ENCODE data around the gene RIT2. TPM values are rescaled to one million over a fixed set of nuclear protein-coding genes. Genes with fewer than 3 reads are reported as not detected.
"Not testable (repeated sequence)": the region's sequence is repeated elsewhere in the genome, so short reads cannot be mapped to it uniquely, and the experiment has no call there.

The RIT2 gene
- total RNA-seq, 4 donors from 2014 or later: not detected

- Histone ChIP-seq H3K9me3 (no peaks in the 10 kb centered on the region), H3K27ac (no peak overlapping the region), H3K36me3 (no peaks in the 10 kb centered on the region), H3K4me1 (no peaks in the 10 kb centered on the region), H3K27me3 (no peaks in the 10 kb centered on the region), H3K4me3 (no peak overlapping the region)
- TF ChIP-seq POLR2A (IDR thresholded peaks at IDR 0.05): no peak
- TF ChIP-seq, protein P1, sequence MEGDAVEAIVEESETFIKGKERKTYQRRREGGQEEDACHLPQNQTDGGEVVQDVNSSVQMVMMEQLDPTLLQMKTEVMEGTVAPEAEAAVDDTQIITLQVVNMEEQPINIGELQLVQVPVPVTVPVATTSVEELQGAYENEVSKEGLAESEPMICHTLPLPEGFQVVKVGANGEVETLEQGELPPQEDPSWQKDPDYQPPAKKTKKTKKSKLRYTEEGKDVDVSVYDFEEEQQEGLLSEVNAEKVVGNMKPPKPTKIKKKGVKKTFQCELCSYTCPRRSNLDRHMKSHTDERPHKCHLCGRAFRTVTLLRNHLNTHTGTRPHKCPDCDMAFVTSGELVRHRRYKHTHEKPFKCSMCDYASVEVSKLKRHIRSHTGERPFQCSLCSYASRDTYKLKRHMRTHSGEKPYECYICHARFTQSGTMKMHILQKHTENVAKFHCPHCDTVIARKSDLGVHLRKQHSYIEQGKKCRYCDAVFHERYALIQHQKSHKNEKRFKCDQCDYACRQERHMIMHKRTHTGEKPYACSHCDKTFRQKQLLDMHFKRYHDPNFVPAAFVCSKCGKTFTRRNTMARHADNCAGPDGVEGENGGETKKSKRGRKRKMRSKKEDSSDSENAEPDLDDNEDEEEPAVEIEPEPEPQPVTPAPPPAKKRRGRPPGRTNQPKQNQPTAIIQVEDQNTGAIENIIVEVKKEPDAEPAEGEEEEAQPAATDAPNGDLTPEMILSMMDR (IDR thresholded peaks at IDR 0.05): no peak
- no peak for TF ChIP-seq POLR2AphosphoS5 (IDR thresholded peaks at IDR 0.05)
- TF ChIP-seq EP300 (IDR thresholded peaks at IDR 0.05): no peak
- no peak for DNase-seq (ENCODE audit: low spot score in 2 of 2)
- WGBS: 70% methylated on average over 7 of the region's 7 CpGs
These were observed 371.9 kb downstream of the RIT2 start for GRCh38 chr18:42743373-42744138.

- Histone ChIP-seq H3K4me1 (no peaks in the 10 kb centered on the region), H3K36me3 (no peaks in the 10 kb centered on the region), H3K9me3 (no peaks in the 10 kb centered on the region), H3K27me3 (no peaks in the 10 kb centered on the region), H3K4me3 (no peak overlapping the region), H3K27ac (no peak overlapping the region)
- no peak for TF ChIP-seq POLR2AphosphoS5 (IDR thresholded peaks at IDR 0.05)
- TF ChIP-seq, protein P1 (IDR thresholded peaks at IDR 0.05): no peak
- TF ChIP-seq POLR2A (IDR thresholded peaks at IDR 0.05): no peak
- TF ChIP-seq EP300 (IDR thresholded peaks at IDR 0.05): no peak
- no peak for DNase-seq (ENCODE audit: low spot score in 2 of 2)
These were observed 372.5 kb downstream of the RIT2 start for GRCh38 chr18:42742969-42743368.

GRCh38 chr18:42742474-42742873 lies 373.0 kb downstream of the RIT2 start:
- Histone ChIP-seq H3K4me1 (no peaks in the 10 kb centered on the region), H3K27ac (no peak overlapping the region), H3K36me3 (no peaks in the 10 kb centered on the region), H3K27me3 (no peaks in the 10 kb centered on the region), H3K4me3 (no peak overlapping the region), H3K9me3 (no peaks in the 10 kb centered on the region)
- DNase-seq (ENCODE audit: low spot score in 2 of 2): no peak
- TF ChIP-seq EP300 (IDR thresholded peaks at IDR 0.05) (no peak), POLR2A (IDR thresholded peaks at IDR 0.05) (no peak)
- TF ChIP-seq, protein P1 (IDR thresholded peaks at IDR 0.05): no peak

DNA sequence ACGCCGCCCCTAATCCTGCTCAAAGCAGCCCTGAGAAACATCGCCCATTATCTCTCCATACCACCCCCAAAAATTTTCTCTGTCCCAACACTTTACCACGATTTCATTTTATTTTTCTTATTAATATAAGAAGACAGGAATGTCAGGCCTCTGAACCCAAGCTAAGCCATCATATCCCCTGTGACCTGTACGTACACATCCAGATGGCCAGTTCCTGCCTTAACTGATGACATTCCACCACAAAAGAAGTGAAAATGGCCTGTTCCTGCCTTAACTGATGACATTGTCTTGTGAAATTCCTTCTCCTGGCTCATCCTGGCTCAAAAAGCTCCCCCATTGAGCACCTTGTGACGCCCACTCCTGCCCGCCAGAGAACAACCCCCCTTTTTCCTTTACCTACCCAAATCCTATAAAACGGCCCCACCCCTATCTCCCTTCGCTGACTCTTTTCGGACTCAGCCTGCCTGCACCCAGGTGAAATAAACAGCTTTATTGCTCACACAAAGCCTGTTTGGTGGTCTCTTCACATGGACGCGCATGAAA lies 373.6 kb downstream of the RIT2 start:
- H3K36me3 ChIP-seq; H3K4me3 ChIP-seq; H3K4me1 ChIP-seq; DNase-seq (ENCODE audit: low spot score in 2 of 2); H3K9me3 ChIP-seq; H3K27me3 ChIP-seq; H3K27ac ChIP-seq: not testable (repeated sequence)
- 86% methylated on average over 12 of the region's 12 CpGs for WGBS

GRCh38 chr18:42741299-42741698 lies 374.2 kb downstream of the RIT2 start:
- DNase-seq (ENCODE audit: low spot score in 2 of 2); H3K4me1 ChIP-seq; H3K36me3 ChIP-seq; H3K4me3 ChIP-seq; H3K9me3 ChIP-seq; H3K27me3 ChIP-seq; H3K27ac ChIP-seq: not testable (repeated sequence)
- WGBS: 76% methylated on average over 2 of the region's 2 CpGs

DNA sequence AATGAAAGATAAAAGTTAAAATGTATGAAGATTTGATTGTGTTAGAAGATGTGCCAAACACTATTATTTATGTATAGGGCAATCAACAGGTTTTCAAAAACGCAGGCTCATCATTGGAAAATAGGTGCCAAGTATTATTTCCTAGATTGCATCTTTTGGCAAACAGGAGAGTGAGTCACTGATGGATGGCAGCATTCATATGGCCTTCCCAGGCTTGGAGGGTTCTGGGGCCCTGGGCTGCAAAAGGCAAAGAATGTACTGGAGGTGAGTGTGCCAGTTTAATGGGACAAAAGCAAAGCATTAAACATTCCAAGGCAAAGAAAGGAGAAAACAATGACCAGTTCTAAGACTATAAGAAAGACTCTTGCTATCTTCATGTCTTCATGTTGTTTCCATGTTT lies 379.4 kb downstream of the RIT2 start:
- Histone ChIP-seq H3K9me3 (no peaks in the 10 kb centered on the region), H3K4me1 (no peaks in the 10 kb centered on the region), H3K36me3 (no peaks in the 10 kb centered on the region), H3K4me3 (no peak overlapping the region), H3K27me3 (no peaks in the 10 kb centered on the region), H3K27ac (no peak overlapping the region)
- no peak for TF ChIP-seq POLR2AphosphoS5 (IDR thresholded peaks at IDR 0.05)
- TF ChIP-seq, protein P1 (IDR thresholded peaks at IDR 0.05): no peak
- no peak for TF ChIP-seq EP300 (IDR thresholded peaks at IDR 0.05)
- TF ChIP-seq POLR2A (IDR thresholded peaks at IDR 0.05): no peak
- no peak for DNase-seq (ENCODE audit: low spot score in 2 of 2)
- WGBS: 41% methylated on average over 1 of the region's 1 CpG
